Measurements from ENCODE around the gene HOXA9. TPM values are rescaled to one million over a fixed set of nuclear protein-coding genes. Genes with fewer than 3 reads are reported as not detected.

The HOXA9 gene
- total RNA-seq, 2 experiments from 2014 or later = not detected

DNA sequence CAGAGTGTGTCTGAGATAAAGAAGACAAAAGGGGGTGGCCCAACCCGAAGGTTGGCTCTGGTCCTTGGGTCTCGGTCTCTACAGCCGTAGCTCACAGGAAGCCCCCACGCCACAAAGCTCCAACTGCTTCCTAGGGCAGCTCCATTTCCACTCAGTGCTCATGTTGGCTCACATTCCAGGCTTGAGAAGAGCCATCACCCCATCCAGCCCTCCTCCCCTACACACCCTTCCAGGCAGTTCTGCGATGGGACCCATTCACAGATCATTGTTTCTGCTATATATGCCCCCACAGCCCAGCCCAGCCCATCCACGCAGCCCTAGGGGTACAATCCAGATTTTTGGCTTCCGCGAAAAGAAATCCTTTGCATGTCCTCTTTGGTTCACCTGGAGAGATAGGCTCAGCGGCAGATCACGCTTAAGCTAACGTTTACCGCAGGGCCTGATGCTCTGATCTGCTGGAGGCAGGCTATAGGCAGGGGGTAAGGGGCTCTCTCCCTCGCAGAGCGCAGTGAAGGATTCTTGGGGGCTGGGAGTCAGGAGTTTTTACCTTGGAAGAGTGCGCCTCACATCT, 25.9 kb upstream of the HOXA9 start:
- ChIA-PET POLR2A (interaction anchor here (0.6 kb wide), 1 partner anchor 943 kb away, joined by 3 read pairs; no protein-coding TSS in a partner anchor), CTCF (interaction anchor here (1.3 to 3.7 kb wide), 3 partner anchors 8 to 39 kb away, joined by 3 to 12 read pairs (median 10); partner anchors contain the start of genes HOXA13 and HOXA3)

DNA sequence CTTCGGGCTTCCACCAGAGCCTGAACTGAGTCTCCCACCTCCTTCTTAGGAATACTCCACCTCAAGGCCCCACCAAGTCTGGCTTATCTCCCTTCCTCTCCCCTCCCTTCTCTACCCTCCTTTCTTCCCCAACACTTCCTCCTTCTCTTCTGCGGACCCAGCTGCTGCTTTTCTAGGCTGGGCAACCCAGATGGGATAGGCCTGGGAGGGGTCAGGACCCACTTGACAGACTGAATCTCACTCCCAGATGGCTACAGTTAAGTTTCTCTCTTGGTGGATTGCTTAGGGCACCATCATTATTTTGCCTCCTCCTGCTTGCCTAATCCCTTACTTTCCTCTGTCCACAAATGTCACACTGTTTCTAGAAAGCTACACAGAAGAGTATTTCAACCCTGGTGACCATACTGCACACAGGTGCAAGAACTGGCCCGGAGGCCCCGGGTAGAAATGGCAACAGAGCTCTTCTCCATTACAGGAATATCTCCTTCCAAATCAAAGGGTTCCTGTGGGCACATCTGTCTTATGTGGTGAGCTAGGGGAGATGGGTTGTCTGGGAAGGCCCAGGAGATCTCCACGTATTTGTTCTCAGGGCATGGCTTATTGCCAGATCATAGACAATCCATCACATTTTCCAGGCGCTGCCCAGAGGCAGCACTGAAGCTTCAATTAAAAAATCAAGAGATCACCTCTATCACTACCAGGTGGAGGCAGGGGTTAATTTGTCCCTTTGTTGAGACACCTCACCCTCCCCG, 24.8 kb upstream of the HOXA9 start:
- ChIA-PET CTCF (interaction anchor here (1.8 to 3.7 kb wide), 2 partner anchors 9 to 11 kb away, joined by 10 to 12 read pairs; partner anchors contain the start of gene HOXA13), POLR2A (no interaction called here)

DNA sequence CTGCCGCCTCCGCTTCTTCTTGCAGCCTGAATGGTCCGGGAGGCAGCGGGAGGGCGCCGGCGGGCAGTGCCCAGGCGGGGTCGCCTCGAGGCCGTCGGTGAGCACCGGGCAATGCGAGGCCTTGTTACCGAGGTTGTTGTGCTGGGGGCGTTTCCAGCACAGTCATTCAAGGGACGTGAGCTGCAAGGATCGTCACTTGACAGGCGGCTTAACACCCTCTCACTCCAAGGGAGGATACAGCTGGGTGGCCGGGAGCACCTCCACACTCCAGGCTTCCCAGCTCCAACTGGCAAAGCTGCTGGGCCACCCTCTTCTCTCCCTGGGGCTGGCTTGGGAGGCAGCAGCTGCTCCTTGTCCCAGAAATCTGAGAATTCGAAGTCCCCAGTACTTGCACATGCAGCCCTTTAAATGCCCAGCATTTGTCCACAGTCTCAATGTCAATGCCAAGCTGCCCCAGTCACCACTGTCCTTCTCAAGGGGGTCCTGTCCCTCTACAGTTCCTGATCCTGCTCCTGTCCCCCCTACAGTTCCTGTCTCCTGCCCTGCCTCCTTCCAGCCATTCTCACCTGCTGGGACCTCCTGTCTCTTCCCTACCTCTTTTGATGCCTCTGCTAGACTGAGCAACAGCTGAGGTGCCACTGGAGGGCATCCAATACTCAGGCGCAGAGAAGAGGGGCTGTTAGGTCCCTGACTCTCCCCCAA, 24.1 kb upstream of the HOXA9 start:
- ChIA-PET POLR2A (no interaction called here), CTCF (interaction anchor here (1.8 to 3.7 kb wide), 2 partner anchors 10 kb away, joined by 10 to 12 read pairs; partner anchors contain the start of gene HOXA13)

DNA sequence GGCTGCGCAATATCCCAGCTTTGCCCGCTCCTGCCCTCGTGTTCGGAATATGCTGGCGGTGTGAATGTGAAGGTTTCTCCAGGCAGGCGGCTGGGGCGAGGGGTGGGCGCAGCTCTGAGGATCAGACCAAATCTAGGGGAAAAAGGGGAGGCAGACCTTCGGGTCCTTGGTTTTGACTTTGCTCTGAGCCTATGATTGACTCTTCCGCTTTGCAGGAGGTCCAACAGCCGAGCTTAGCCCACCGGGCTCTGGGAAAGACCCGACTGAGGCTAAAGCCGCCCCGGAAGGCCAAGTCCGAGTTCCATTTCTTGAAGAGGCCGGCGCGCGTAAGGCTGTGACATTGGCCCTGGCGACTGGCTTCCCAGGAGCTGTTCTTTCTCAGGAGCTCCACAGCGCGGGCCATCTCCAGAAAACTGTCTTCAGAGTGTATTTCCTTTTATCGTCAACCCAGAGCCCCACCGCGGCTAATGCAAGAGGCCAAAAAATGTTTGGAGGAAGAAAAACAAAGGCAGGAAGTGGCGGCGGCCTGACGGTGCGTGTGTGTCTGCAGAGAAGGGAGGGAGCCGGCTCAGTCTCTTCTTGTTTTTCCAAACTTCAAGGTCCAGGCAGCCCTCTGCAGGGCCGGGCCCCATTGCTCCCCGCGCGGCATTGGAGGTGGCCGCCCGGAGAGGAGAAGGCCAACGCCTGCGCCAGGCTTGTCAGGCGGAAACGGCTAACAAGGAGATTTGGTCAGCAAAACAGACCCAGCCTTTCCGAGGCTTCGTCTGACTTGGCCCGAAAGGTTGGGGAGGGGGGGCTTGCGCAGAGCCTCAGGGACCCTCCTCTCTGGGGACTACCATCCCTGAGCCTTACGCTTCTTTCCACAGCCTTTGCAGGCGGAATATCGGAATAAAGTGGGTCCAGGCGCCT, 23.3 kb upstream of the HOXA9 start:
- CTCF ChIA-PET = interaction anchor here (1.3 to 3.7 kb wide), 2 partner anchors 9 to 11 kb away, joined by 4 to 12 read pairs; partner anchors contain the start of gene HOXA13
- POLR2A ChIA-PET = no interaction called here

- POLR2A ChIA-PET = no interaction called here
- CTCF ChIA-PET = interaction anchor here (1.3 to 3.7 kb wide), 4 partner anchors 8 to 27 kb away, joined by 4 to 12 read pairs (median 5); partner anchors contain the start of gene HOXA13
These were observed 22.4 kb upstream of the HOXA9 start for GRCh38 chr7:27187475-27188385.

DNA sequence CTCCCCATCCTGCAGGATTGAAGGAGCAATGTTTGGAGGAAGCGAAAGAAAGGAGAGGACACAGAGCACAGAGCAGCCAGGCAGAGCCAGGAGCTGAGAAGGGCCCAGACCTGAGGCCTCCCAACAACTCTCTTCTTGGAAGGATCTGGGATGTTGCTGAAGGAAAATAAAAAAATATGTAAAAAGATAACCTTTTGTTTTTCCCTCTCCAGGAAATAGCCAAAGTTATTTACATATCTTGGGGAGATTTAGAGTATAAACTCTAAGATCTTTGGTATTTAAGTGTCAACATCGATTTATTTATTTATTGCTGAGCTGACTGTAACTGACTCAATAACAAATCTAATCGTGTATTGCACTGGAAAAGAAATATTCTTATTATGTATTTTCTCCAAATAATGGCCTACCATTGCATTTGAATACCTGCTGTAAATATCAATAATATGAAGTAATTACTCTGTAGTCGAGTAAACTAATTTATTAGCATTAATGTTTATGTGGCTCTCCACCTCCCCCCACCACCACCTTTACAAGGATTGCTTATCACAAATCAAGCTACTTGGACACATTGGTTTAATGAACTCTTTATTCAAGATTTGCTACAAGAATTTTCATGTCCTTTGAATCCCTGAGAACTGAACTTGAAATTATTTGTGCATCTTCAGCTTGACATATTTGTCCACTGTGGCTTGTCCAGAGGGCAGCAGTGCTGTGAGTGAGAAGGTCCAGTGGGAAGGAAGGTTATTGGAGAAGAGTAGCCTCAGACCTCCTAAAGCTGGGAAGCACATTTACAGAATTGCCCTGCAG, 21.5 kb upstream of the HOXA9 start:
- ChIA-PET CTCF (interaction anchor here (1.0 to 2.2 kb wide), 4 partner anchors 9 to 26 kb away, joined by 3 to 6 read pairs (median 5); no protein-coding TSS in a partner anchor), POLR2A (no interaction called here)

DNA sequence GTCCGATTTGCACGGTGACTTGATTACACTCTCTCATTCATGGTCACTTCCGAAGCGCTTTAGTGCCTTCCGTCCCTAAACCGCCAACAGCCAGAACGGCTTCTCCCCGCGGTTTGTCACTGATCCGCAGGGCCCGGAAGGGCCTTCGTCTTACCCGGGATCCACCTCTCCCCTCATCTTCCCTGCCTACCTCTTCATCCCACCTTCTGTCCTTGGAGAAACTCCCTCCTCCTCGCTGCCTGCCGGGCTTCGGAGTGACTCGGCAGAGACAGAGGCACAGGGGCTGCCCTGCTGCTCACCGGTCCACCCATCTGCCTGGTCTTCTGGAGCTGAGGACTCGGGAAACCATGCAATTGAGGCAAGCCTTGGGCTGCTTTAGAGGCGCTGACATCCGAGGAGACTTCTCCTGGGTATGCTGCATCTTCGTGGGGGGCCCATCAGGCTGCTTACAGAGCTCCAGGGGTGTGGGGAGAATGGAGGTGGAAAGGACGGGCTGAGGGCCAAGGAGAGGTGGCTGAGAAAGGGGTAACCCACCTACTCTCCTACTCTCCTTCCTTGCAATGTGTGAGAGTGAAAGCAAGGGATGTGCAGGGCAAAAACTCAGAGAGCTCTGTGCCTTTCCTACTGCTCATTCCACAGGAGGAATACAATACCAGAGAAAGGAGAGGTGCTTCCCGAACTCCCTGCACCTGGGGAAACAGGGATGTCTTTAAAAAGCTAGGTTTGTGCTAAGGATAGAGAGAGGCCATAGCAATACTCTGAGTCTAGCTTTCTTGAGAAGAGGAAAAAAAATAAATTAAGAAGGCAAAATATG, 20.7 kb upstream of the HOXA9 start:
- ChIA-PET CTCF (interaction anchor here (1.0 to 2.2 kb wide), 5 partner anchors 10 to 25 kb away, joined by 3 to 6 read pairs (median 4); no protein-coding TSS in a partner anchor), POLR2A (no interaction called here)

DNA sequence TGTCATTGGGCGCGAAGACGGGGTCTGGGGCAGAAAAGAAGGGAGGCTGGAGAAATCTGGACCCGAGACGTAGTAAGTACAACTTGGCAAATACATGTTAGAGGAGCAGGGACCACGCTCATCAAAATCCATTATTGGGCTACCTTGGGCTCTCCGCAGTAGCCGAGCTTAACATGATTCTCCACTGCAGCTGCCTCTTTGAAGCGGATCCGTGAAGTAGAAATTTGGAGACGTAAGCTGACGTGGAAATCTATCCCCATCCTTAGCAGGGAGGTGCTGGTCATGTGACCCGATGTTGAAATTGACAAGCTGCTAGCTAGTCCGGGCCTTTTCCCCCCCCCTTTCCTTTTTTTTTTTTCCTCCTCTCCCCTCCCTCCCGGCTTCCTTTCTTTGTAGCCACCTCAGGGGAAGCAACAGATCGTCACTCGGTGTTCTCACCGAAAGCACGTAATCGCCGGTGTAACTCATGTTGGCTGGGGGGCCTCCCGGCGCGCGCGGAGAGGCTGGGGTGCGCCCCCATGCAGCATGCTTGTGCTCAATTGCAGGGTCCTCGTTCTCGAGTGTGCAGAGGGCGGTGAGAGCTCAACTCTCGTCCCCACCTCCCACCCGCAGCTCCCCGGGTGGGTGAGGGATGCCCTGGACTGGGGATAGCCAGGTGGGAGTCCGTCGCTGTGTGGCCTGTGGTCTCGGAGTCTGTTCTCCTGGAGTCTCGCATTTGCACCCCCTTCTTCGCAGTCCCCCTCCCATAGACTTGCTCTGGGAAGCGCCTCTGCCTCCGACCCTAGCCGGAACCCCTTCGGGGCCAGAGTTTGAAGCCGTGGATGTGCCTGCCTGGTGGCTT, 19.9 kb upstream of the HOXA9 start, which contains the start of gene HOXA11:
HOXA11 (minus strand) TSS at position 220 of the 841 bp plus-strand sequence; CDS start at position 132, 88 bp downstream.
- ChIA-PET POLR2A (interaction anchor here (0.7 kb wide), 1 partner anchor 1020 kb away, joined by 13 read pairs; no protein-coding TSS in a partner anchor), CTCF (interaction anchor here (1.0 to 1.8 kb wide), 4 partner anchors 9 to 35 kb away, joined by 3 to 4 read pairs (median 4); no protein-coding TSS in a partner anchor)

DNA sequence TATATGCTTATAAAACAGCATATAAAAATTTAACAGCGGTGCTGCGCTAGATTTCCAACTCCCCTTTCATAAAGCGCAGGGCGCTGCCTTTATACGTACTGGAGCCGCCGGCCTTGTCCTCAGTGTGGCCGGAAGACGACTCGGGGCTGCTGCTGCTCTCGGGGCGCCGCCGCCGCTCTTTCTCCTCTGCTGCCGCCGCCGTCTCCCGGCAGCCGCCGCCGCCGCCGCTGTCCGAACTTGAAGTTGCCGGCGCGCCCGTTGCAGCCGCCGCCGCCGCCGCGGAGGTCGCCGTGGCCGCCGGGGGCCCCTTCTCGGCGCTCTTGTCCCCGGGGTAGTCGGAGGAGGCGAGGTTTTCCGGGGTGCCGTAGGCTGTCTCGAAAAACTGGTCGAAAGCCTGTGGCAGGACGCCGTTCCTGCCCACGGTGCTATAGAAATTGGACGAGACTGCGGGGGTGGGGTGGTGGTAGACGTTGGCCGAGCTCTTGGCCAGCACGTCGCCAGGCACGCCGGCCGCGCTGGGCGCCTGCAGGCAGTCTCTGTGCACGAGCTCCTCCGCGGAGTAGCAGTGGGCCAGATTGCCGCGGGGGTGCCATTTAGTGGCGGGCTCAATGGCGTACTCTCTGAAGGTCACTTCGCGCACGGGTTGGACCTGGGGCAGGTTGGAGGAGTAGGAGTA, 19.1 kb upstream of the HOXA9 start:
- ChIA-PET POLR2A (interaction anchor here (0.7 kb wide), 1 partner anchor 1021 kb away, joined by 13 read pairs; no protein-coding TSS in a partner anchor), CTCF (interaction anchor here (0.6 to 1.8 kb wide), 3 partner anchors 12 to 35 kb away, joined by 3 to 4 read pairs (median 4); no protein-coding TSS in a partner anchor)

- ChIA-PET CTCF (interaction anchor here (0.7 to 1.8 kb wide), 3 partner anchors 12 to 34 kb away, joined by 3 to 4 read pairs (median 4); no protein-coding TSS in a partner anchor), POLR2A (no interaction called here)
These were observed 18.5 kb upstream of the HOXA9 start for GRCh38 chr7:27183682-27184336.

GRCh38 chr7:27182861-27183681, 17.7 kb upstream of the HOXA9 start:
- POLR2A ChIA-PET = no interaction called here
- CTCF ChIA-PET = interaction anchor here (0.6 to 0.9 kb wide), 3 partner anchors 13 to 22 kb away, joined by 3 read pairs; no protein-coding TSS in a partner anchor

DNA sequence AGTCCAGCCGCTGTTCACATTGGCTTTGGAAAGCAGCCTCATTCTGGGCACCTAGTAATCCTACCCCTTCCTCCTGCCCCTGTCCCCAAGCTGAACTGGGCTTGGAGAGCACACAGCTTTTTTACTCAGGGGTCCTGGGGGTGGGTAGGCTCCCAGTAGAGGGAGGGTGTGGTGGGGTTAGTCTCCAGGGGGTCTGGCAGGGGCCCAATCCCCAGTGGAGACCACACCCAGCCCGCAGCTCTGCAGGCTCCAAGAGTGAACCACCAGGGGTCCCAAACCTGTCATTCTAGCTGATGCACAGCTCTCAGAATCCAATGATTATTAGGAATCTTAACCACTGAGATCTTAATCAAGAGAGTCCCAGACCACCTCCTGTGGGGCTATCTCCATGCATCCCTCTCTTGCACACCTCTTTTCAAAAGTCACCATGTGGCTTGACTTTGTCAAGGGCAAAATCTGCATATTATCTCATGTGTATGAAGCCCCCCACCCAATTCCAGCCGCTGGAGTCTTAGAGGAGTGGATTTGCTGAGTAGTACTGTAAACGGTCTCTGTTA, 17.0 kb upstream of the HOXA9 start:
- POLR2A ChIA-PET = no interaction called here

More for the DNA sequence above, 17.0 kb upstream of the HOXA9 start:
- CTCF ChIA-PET = interaction anchor here (0.9 kb wide), 1 partner anchor 16 kb away, joined by 3 read pairs; no protein-coding TSS in a partner anchor
